Stimulated activated CD4-positive, alpha-beta T cell treated with anti-CD3 and anti-CD28 coated beads, Interleukin-4, amount 100 ng/mL, for 48 hours (primary cell): ENCODE measurements around the gene HOXD3.

Experiments
- DNase-seq, 2 donors: peaks; one replicate each; pipeline ENCODE4 v3.0.0-alpha.2; 2020; ENCODE audit warnings: low read depth in 2 of 2

The HOXD3 gene

GRCh38 chr2:176212276-176212675 is 55.2 kb downstream of the HOXD3 start:
- no peak for DNase-seq

- no peak for DNase-seq
Observed at GRCh38 chr2:176213406-176213805, 56.3 kb downstream of the HOXD3 start.
